ENCODE results near the gene TSEN2.
A peak's percentile ranks its signal among the peaks of the same experiment; 100 is the strongest.
"Not testable (repeated sequence)": the region's sequence is repeated elsewhere in the genome, so short reads cannot be mapped to it uniquely, and the experiment has no call there.

TSEN2 gene

GRCh38 chr3:12470680-12471079 lies 13.6 kb upstream of the TSEN2 start:
- no peak for DNase-seq
- Histone ChIP-seq H3K4me1 (ENCODE audit: control insufficient read depth, insufficient read depth, low read length, poor library complexity, severe bottlenecking) (peaks cover 8% of the 10 kb centered on the region), H3K9me3 (ENCODE audit: control insufficient read depth, low read length) (no peaks in the 10 kb centered on the region), H3K27me3 (replicated peaks; ENCODE audit: control insufficient read depth, insufficient read depth, low read length, poor library complexity, severe bottlenecking) (no peaks in the 10 kb centered on the region), H3K4me3 (ENCODE audit: insufficient read depth, low read depth, low read length, poor library complexity, severe bottlenecking) (no peak overlapping the region), H3K36me3 (ENCODE audit: control insufficient read depth, insufficient read depth, low read length) (no peaks in the 10 kb centered on the region), H3K27ac (ENCODE audit: insufficient read depth, low read length, poor library complexity, severe bottlenecking) (no peak overlapping the region)

- Histone ChIP-seq H3K4me1 (ENCODE audit: control insufficient read depth, insufficient read depth, low read length, poor library complexity, severe bottlenecking) (peaks cover 8% of the 10 kb centered on the region), H3K27me3 (replicated peaks; ENCODE audit: control insufficient read depth, insufficient read depth, low read length, poor library complexity, severe bottlenecking) (no peaks in the 10 kb centered on the region), H3K9me3 (ENCODE audit: control insufficient read depth, low read length) (no peaks in the 10 kb centered on the region), H3K27ac (ENCODE audit: insufficient read depth, low read length, poor library complexity, severe bottlenecking) (no peak overlapping the region), H3K36me3 (ENCODE audit: control insufficient read depth, insufficient read depth, low read length) (no peaks in the 10 kb centered on the region), H3K4me3 (ENCODE audit: insufficient read depth, low read depth, low read length, poor library complexity, severe bottlenecking) (no peak overlapping the region)
- peak in 1 of 3 donors; percentile 8 for DNase-seq
Observed at GRCh38 chr3:12471241-12471640, 13.0 kb upstream of the TSEN2 start.

GRCh38 chr3:12472000-12472610 lies 12.2 kb upstream of the TSEN2 start:
- H3K9me3 ChIP-seq (ENCODE audit: control insufficient read depth, low read length) = no peaks in the 10 kb centered on the region

GRCh38 chr3:12472796-12473195 lies 11.5 kb upstream of the TSEN2 start:
- Histone ChIP-seq H3K9me3 (ENCODE audit: control insufficient read depth, low read length) (no peaks in the 10 kb centered on the region), H3K4me1 (ENCODE audit: control insufficient read depth, insufficient read depth, low read length, poor library complexity, severe bottlenecking) (peaks cover 8% of the 10 kb centered on the region), H3K27ac (ENCODE audit: insufficient read depth, low read length, poor library complexity, severe bottlenecking) (no peak overlapping the region), H3K27me3 (replicated peaks; ENCODE audit: control insufficient read depth, insufficient read depth, low read length, poor library complexity, severe bottlenecking) (no peaks in the 10 kb centered on the region), H3K4me3 (ENCODE audit: insufficient read depth, low read depth, low read length, poor library complexity, severe bottlenecking) (no peak overlapping the region), H3K36me3 (ENCODE audit: control insufficient read depth, insufficient read depth, low read length) (no peaks in the 10 kb centered on the region)
- no peak for DNase-seq

More at GRCh38 chr3:12472000-12472610, 12.2 kb upstream of the TSEN2 start:
- no peaks in the 10 kb centered on the region for H3K36me3 ChIP-seq (ENCODE audit: control insufficient read depth, insufficient read depth, low read length)
- no peak overlapping the region for H3K27ac ChIP-seq (ENCODE audit: insufficient read depth, low read length, poor library complexity, severe bottlenecking)
- H3K27me3 ChIP-seq (replicated peaks; ENCODE audit: control insufficient read depth, insufficient read depth, low read length, poor library complexity, severe bottlenecking) = no peaks in the 10 kb centered on the region
- peaks cover 8% of the 10 kb centered on the region for H3K4me1 ChIP-seq (ENCODE audit: control insufficient read depth, insufficient read depth, low read length, poor library complexity, severe bottlenecking)
- no peak for DNase-seq
- no peak overlapping the region for H3K4me3 ChIP-seq (ENCODE audit: insufficient read depth, low read depth, low read length, poor library complexity, severe bottlenecking)

GRCh38 chr3:12473511-12473910 lies 10.8 kb upstream of the TSEN2 start:
- H3K4me3 ChIP-seq (ENCODE audit: insufficient read depth, low read depth, low read length, poor library complexity, severe bottlenecking) = no peak overlapping the region
- no peak for DNase-seq
- H3K9me3 ChIP-seq (ENCODE audit: control insufficient read depth, low read length) = no peaks in the 10 kb centered on the region
- no peaks in the 10 kb centered on the region for H3K36me3 ChIP-seq (ENCODE audit: control insufficient read depth, insufficient read depth, low read length)
- no peak overlapping the region for H3K27ac ChIP-seq (ENCODE audit: insufficient read depth, low read length, poor library complexity, severe bottlenecking)
- no peaks in the 10 kb centered on the region for H3K27me3 ChIP-seq (replicated peaks; ENCODE audit: control insufficient read depth, insufficient read depth, low read length, poor library complexity, severe bottlenecking)
- H3K4me1 ChIP-seq (ENCODE audit: control insufficient read depth, insufficient read depth, low read length, poor library complexity, severe bottlenecking) = peaks cover 8% of the 10 kb centered on the region

- H3K27ac ChIP-seq (ENCODE audit: insufficient read depth, low read length, poor library complexity, severe bottlenecking) = no peak overlapping the region
- H3K27me3 ChIP-seq (replicated peaks; ENCODE audit: control insufficient read depth, insufficient read depth, low read length, poor library complexity, severe bottlenecking) = no peaks in the 10 kb centered on the region
- no peaks in the 10 kb centered on the region for H3K9me3 ChIP-seq (ENCODE audit: control insufficient read depth, low read length)
- H3K4me1 ChIP-seq (ENCODE audit: control insufficient read depth, insufficient read depth, low read length, poor library complexity, severe bottlenecking) = peaks cover 2% of the 10 kb centered on the region
- DNase-seq = no peak
- no peaks in the 10 kb centered on the region for H3K36me3 ChIP-seq (ENCODE audit: control insufficient read depth, insufficient read depth, low read length)
- no peak overlapping the region for H3K4me3 ChIP-seq (ENCODE audit: insufficient read depth, low read depth, low read length, poor library complexity, severe bottlenecking)
Observed at GRCh38 chr3:12476238-12476897, 7.9 kb upstream of the TSEN2 start.

GRCh38 chr3:12477256-12477655 lies 7.0 kb upstream of the TSEN2 start:
- no peak for DNase-seq
- Histone ChIP-seq H3K36me3 (ENCODE audit: control insufficient read depth, insufficient read depth, low read length) (no peaks in the 10 kb centered on the region), H3K9me3 (ENCODE audit: control insufficient read depth, low read length) (no peaks in the 10 kb centered on the region), H3K27ac (ENCODE audit: insufficient read depth, low read length, poor library complexity, severe bottlenecking) (no peak overlapping the region), H3K4me1 (ENCODE audit: control insufficient read depth, insufficient read depth, low read length, poor library complexity, severe bottlenecking) (no peaks in the 10 kb centered on the region), H3K4me3 (ENCODE audit: insufficient read depth, low read depth, low read length, poor library complexity, severe bottlenecking) (no peak overlapping the region), H3K27me3 (replicated peaks; ENCODE audit: control insufficient read depth, insufficient read depth, low read length, poor library complexity, severe bottlenecking) (no peaks in the 10 kb centered on the region)

- no peak for DNase-seq
- no peak overlapping the region for H3K27ac ChIP-seq (ENCODE audit: insufficient read depth, low read length, poor library complexity, severe bottlenecking)
- no peaks in the 10 kb centered on the region for H3K27me3 ChIP-seq (replicated peaks; ENCODE audit: control insufficient read depth, insufficient read depth, low read length, poor library complexity, severe bottlenecking)
- H3K4me3 ChIP-seq (ENCODE audit: insufficient read depth, low read depth, low read length, poor library complexity, severe bottlenecking) = no peak overlapping the region
- H3K4me1 ChIP-seq (ENCODE audit: control insufficient read depth, insufficient read depth, low read length, poor library complexity, severe bottlenecking) = no peaks in the 10 kb centered on the region
- no peaks in the 10 kb centered on the region for H3K9me3 ChIP-seq (ENCODE audit: control insufficient read depth, low read length)
- H3K36me3 ChIP-seq (ENCODE audit: control insufficient read depth, insufficient read depth, low read length) = no peaks in the 10 kb centered on the region
Observed at GRCh38 chr3:12478326-12478725, 6.0 kb upstream of the TSEN2 start.

- H3K9me3 ChIP-seq (ENCODE audit: control insufficient read depth, low read length); DNase-seq; H3K27ac ChIP-seq (ENCODE audit: insufficient read depth, low read length, poor library complexity, severe bottlenecking); H3K4me3 ChIP-seq (ENCODE audit: insufficient read depth, low read depth, low read length, poor library complexity, severe bottlenecking); H3K4me1 ChIP-seq (ENCODE audit: control insufficient read depth, insufficient read depth, low read length, poor library complexity, severe bottlenecking); H3K36me3 ChIP-seq (ENCODE audit: control insufficient read depth, insufficient read depth, low read length); H3K27me3 ChIP-seq (replicated peaks; ENCODE audit: control insufficient read depth, insufficient read depth, low read length, poor library complexity, severe bottlenecking): not testable (repeated sequence)
Observed at GRCh38 chr3:12479198-12479597, 5.1 kb upstream of the TSEN2 start.

GRCh38 chr3:12479919-12480427 lies 4.3 kb upstream of the TSEN2 start:
- no peak for DNase-seq
- no peaks in the 10 kb centered on the region for H3K9me3 ChIP-seq (ENCODE audit: control insufficient read depth, low read length)
- H3K36me3 ChIP-seq (ENCODE audit: control insufficient read depth, insufficient read depth, low read length) = no peaks in the 10 kb centered on the region
- no peak overlapping the region for H3K4me3 ChIP-seq (ENCODE audit: insufficient read depth, low read depth, low read length, poor library complexity, severe bottlenecking)
- peaks cover 10% of the 10 kb centered on the region for H3K4me1 ChIP-seq (ENCODE audit: control insufficient read depth, insufficient read depth, low read length, poor library complexity, severe bottlenecking)
- no peaks in the 10 kb centered on the region for H3K27me3 ChIP-seq (replicated peaks; ENCODE audit: control insufficient read depth, insufficient read depth, low read length, poor library complexity, severe bottlenecking)
- H3K27ac ChIP-seq (ENCODE audit: insufficient read depth, low read length, poor library complexity, severe bottlenecking) = no peak overlapping the region

Data from effector memory CD4-positive, alpha-beta T cell (primary cell).